ENCODE data around the gene EPHB2. TPM values are rescaled to one million over a fixed set of nuclear protein-coding genes. Genes with fewer than 3 reads are reported as not detected.
"Not testable (repeated sequence)": the region's sequence is repeated elsewhere in the genome, so short reads cannot be mapped to it uniquely, and the experiment has no call there.

The EPHB2 gene
- total RNA-seq: under 0.01 TPM

DNA sequence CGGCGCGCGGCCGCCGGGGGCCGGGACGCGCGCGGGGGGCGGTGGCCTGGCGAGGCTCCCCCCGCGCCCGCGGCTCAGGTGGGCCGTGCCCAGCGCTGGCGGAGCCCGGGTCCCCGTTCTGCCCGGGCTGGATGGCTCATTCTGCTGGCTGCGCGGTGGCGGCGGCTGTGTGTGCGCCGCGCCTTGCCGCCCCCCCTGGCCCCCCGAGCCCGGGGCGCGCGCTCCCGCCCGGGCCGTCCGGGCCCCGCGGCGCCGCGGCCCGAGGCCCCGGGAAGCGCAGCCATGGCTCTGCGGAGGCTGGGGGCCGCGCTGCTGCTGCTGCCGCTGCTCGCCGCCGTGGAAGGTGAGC is at the start of gene EPHB2:
TSS of gene EPHB2 (plus strand) at position 139 of the 349 bp plus-strand sequence. CDS start at position 283, 144 bp downstream.
- peak in 1 of 3 donors; percentile 53 for DNase-seq (ENCODE audit: low read depth in 2 of 3, low spot score in 2 of 3)

DNA sequence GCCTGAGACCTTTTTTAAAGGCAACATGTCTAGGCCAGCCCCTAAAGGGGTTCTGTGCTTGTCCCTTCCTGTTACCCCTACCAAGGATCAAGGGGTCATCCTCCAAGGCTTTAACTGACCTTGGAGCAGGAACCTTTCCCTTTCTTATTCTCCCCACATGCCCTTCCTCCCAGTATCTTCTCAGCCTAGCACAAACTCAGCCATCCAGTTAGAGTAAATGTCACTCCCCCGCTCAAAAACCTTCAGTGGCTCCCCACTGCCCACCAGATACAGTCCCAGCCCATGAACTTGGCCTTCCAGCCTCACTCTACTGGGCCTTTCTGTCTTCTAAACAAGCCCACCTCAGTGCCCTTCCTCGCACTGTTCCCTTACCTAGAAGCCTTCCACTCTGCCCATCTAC is 48.8 kb upstream of the EPHB2 start:
- DNase-seq (ENCODE audit: low read depth in 2 of 3, low spot score in 2 of 3): no peak

DNA sequence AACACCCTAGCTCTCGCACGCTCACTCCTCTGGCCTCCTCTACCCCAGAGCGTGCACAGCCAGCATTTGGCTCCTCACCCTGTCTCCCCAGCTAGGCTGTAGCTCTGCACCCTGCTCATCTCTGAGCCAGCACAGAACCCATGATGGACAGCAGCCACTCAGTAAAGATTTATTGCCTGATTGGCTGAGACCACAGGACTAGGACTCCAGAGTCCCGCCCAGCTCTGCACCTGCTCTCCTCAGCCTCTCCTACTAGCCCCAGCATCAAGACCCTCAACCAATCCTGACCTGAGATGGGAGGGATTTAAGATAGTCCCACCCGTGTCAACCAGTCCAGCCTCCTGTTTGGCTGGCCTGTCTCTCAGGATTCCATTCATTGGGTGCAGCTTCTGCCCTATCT is 48.3 kb upstream of the EPHB2 start:
- DNase-seq (ENCODE audit: low read depth in 2 of 3, low spot score in 2 of 3): peak in 1 of 3 donors; percentile 16

DNA sequence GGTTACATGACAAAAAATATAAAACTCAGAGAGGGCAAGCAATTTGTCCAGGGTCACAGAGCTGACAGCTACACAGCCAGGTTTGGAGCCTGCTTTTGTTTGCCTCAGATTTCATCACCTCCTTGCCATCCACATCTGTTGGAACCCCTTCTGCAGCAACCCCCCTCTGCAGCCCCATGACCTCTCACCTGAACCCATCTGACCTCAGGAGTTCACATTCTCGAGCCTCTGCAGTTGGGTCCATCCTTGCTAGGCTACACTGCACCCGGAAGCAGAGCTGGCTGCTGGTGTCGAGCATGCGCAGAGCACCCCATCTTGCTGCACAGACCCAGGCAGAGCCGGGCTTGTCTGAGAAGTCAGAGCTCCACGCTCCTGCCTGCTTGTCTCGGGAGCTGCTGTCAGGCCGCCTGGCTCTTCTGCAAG is 47.6 kb upstream of the EPHB2 start:
- no peak for DNase-seq (ENCODE audit: low read depth in 2 of 3, low spot score in 2 of 3)

- DNase-seq (ENCODE audit: low read depth in 2 of 3, low spot score in 2 of 3): peak in 1 of 3 donors; percentile 24
Observed at GRCh38 chr1:22665752-22666151, 44.9 kb upstream of the EPHB2 start.

DNA sequence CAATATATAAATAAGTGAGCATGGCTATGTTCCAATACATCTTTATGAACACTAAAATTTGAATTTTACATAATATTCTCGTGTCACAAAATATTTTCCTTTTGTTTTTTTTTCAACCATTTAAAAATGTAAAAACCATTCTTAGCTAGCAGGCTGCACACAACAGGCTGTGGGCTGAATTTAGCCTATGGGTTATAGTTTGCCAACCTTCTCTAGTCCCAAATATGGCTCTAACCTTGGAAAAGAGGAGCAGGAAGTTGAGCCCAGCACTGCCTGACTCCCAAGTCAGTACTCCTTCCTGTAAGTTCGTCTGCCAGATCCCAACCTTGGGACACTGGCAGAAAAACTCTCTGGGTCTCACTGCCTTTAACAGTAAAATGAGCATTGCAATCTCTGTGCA is 44.2 kb upstream of the EPHB2 start:
- DNase-seq (ENCODE audit: low read depth in 2 of 3, low spot score in 2 of 3): no peak

DNA sequence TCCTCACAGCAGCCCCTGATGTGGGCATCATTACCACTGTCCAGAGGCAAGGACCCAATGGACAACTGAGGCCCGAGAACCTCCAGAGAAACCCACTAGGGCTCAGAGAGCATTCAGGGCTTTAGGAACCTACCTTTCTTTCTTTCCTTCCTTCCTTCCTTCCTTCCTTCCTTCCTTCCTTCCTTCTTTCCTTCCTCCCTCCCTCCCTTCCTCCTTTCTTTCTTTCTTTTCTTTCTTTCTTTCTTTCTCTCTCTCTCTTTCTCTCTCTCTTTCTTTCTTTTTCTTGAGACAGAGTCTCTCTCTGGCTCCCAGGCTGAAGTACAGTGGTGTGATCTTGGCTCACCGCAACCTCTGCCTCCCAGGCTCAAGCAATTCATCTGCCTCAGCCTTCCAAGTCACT is 41.8 kb upstream of the EPHB2 start:
- DNase-seq (ENCODE audit: low read depth in 2 of 3, low spot score in 2 of 3): not testable (repeated sequence)

DNA sequence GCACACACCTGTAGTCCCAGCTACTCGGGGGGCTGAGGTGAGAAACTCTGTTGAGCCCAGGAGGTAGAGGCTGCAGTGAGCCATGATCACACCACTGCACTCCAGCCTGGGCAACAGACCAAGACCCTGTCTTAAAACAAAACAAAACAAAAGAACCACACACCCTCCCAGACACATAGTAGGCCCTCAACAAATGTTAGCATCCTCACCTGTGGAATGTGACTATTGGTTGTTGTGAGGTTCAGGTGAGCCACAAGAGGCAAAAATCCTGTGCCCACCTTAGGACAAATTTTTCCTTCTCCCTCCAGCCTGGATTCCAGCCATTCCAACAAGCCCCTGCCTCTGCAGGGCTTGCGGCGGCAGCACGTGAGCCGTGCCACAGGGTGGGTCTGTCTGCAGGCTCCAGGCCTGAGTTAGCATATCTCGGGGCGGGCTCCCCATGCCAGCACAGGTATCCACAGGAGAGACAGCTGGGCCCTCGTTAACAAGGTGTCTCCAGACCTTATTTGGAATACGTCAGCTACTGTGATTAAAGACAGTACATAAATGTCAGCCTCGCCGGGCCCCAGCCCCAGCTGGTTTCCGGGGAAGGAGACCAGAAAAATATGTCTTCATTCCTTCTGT is 40.2 kb upstream of the EPHB2 start:
- no peak for DNase-seq (ENCODE audit: low read depth in 2 of 3, low spot score in 2 of 3)

GRCh38 chr1:22671999-22672398 is 38.6 kb upstream of the EPHB2 start:
- no peak for DNase-seq (ENCODE audit: low read depth in 2 of 3, low spot score in 2 of 3)

GRCh38 chr1:22673486-22674409 is 36.9 kb upstream of the EPHB2 start:
- DNase-seq (ENCODE audit: low read depth in 2 of 3, low spot score in 2 of 3): peak in 1 of 3 donors; percentile 28

DNA sequence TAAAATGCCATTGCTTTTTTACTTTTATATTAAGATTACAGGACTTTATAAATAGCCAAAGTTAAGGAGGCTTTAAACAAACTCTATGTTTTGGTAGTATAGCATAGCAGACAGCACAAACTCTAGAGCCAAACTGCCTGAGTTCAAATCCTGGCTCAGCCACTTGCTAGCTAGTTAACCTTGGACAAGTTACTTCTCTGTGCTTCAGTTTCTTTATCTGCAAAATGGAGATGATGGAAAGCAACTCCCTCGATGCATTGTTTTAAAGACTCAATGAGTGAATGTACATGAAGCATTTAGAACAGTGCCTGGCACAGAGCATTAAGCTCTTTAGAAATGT is 36.3 kb upstream of the EPHB2 start:
- no peak for DNase-seq (ENCODE audit: low read depth in 2 of 3, low spot score in 2 of 3)

DNA sequence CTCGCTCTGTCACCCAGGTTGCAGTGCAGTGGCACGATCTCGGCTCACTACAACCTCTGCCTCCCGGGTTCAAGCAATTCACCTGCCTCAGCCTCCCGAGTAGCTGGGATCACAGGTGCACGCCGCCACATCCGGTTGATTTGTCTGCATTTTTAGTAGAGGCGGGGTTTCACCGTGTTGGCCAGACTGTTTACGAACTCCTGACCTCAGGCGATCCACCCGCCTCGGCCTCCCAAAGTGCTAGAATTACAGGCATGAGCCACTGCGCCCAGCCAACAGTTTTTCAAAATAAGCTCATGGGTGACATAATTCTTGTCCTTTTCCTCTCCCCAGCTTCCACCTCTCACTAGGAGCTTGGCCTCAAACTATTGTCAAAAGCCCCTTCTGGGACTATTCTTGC is 34.5 kb upstream of the EPHB2 start:
- DNase-seq (ENCODE audit: low read depth in 2 of 3, low spot score in 2 of 3): not testable (repeated sequence)

GRCh38 chr1:22676916-22677583 is 33.6 kb upstream of the EPHB2 start:
- no peak for DNase-seq (ENCODE audit: low read depth in 2 of 3, low spot score in 2 of 3)

- DNase-seq (ENCODE audit: low read depth in 2 of 3, low spot score in 2 of 3): no peak
Observed at GRCh38 chr1:22677931-22678896, 32.4 kb upstream of the EPHB2 start.

GRCh38 chr1:22680726-22681125 is 29.9 kb upstream of the EPHB2 start:
- no peak for DNase-seq (ENCODE audit: low read depth in 2 of 3, low spot score in 2 of 3)

DNA sequence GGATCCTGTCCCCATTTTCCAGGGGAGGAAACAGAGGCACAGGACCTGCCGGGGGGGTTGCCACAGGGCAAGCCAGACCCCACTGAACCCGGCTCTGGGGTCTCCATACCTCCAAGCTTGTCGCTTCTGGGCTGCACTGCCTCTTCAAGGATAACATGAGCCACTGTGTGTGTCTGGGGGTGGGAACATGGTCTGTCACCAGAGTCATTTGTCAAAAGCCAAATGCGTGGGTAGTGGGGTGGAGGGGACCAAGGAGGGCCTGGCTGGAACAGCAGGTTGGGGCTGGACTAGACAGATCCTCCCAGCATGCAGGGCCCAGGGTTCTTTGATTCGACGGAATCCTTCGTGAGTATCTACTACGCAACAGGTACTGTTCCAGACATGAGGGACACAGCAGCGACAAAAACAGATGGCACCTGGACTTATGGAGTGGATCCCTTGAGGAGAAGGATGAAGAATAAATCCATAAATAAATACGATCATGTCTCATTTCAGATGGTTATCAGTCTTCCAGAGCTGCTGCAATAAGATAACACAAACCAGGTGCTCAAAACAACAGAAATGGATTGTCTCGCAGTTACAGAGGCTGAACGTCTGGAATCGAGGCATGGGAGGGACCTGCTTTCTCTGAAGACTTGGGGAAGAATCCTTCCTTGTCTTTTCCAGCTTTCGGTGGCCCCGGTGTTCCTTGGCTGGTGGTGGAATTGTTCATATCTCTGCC is 28.9 kb upstream of the EPHB2 start:
- no peak for DNase-seq (ENCODE audit: low read depth in 2 of 3, low spot score in 2 of 3)

- DNase-seq (ENCODE audit: low read depth in 2 of 3, low spot score in 2 of 3): no peak
Observed at GRCh38 chr1:22683547-22683946, 27.1 kb upstream of the EPHB2 start.

DNA sequence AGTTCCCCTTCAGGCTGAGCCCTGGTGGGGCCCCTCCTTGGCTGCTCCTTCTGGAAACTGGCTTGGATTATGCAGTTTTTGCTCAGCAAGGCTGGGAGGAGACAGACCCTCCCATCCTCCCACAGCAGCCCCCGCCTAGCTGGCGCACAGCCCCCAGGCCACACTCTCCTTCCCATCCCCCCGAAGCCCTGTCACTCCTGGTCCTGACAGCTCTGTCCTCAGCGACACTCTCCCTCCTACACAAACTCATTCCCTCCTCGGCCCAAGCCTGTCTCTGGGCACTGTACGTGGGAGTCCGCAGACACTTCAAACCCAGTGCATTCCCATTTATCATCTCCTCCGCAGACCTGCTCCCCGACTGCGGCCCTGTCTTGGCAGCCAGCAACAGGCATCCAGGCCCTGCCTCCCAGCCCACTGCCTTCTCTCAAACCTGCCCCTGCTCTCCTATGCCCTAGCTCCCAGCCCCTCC is 25.0 kb upstream of the EPHB2 start:
- DNase-seq (ENCODE audit: low read depth in 2 of 3, low spot score in 2 of 3): no peak

- DNase-seq (ENCODE audit: low read depth in 2 of 3, low spot score in 2 of 3): no peak
Observed at GRCh38 chr1:22687191-22687590, 23.4 kb upstream of the EPHB2 start.

DNA sequence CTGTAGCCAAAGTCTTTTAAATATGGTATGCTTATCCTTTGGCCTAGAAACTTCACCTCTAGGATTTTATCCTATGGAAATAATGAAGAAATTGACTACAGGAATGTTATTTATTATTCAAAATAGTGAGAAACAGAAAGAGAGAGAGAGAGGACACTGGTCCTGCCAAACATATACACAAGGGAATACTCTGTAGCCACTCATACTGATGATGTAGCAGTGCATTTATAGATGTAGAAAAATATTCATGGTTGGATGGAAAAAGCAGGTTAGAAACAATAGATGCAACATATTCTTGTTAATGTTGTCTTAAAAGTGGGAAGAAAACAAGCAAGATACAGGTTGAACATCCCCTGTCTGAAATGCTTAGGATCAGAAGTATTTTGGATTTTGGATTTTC is 22.2 kb upstream of the EPHB2 start:
- no peak for DNase-seq (ENCODE audit: low read depth in 2 of 3, low spot score in 2 of 3)

Measured in hematopoietic multipotent progenitor cell (in vitro differentiated cells).